Duodenal mucosa (tissue), 2 donors: Measurements from ENCODE around the gene ZDHHC21.

Experiments
- H3K27ac ChIP-seq: one replicate; pipeline ENCODE4 v1.7.0; 2013; ENCODE audit warnings: low read depth, low read length
- H3K27me3 ChIP-seq, 2 donors: one replicate each; pipeline ENCODE4 v1.7.0; 2013; ENCODE audit warnings: low read length in 2 of 2, control low read depth in 1 of 2; ENCODE audit not compliant: insufficient read depth in 2 of 2, control insufficient read depth in 1 of 2
- H3K36me3 ChIP-seq, 2 donors: one replicate each; pipeline ENCODE4 v1.7.0; 2013; ENCODE audit warnings: low read length in 2 of 2, control low read depth in 1 of 2; ENCODE audit not compliant: insufficient read depth in 2 of 2, control insufficient read depth in 1 of 2
- H3K4me1 ChIP-seq, 2 donors: one replicate each; pipeline ENCODE4 v1.7.0; 2013; ENCODE audit warnings: low read length in 2 of 2, control low read depth in 1 of 2; ENCODE audit not compliant: insufficient read depth in 2 of 2, control insufficient read depth in 1 of 2
- H3K4me3 ChIP-seq, 2 donors: one replicate each; pipeline ENCODE4 v1.7.0; 2013; ENCODE audit warnings: low read length in 2 of 2, low read depth in 1 of 2
- H3K9ac ChIP-seq, 2 donors: one replicate each; pipeline ENCODE4 v1.7.0; 2013; ENCODE audit warnings: low read length in 2 of 2, low read depth in 1 of 2
- H3K9me3 ChIP-seq, 2 donors: one replicate each; pipeline ENCODE4 v1.7.0; 2013; ENCODE audit warnings: low read length in 2 of 2, control low read depth in 1 of 2; ENCODE audit not compliant: control insufficient read depth in 1 of 2

ZDHHC21 gene

DNA sequence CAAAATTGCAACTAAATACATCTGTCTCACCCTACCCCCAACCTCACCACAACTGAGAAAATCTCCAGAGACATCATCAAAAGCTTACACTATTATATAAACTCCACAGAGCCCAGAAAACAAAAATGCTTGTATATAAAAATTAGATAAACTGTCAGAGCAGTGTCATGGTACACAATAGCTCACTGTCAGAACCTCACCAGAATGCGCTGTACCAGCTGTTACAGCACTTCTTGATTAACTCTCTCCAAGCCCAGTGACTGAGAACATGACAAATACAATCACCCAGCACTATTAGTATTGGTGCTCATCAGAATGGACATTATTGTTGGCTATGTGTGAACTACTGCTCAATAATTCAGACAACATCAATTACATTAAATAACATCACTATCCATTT, 65.7 kb downstream of the ZDHHC21 start:
- H3K9me3 ChIP-seq = no peaks in the 10 kb centered on the region

DNA sequence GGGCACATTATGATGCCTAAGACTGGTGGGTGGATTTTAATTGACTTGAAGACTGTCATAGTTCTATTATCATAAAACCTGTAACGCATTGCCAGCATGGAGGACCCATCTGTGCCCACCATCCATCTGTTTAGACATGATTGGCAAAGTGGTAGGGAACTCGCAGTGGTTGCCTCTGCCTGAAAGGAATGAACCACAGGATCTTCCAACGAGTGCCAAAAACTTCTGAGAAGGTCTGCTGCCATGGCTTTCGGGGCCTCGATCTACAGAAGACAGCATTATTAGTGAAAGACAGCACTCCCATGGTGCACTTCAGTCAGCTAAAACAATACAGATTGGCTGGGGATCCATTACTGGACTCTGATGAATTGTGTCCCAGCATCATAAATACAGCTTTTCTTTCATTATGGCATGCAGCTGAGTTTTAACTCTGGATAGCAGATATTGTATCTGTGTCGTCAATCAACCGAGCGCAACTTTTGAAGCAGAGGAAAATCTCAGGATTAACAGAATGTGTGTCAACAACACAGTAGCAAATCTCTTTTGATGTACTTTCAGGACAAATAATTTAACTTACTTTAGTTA, 74.3 kb downstream of the ZDHHC21 start:
- H3K27ac ChIP-seq = no peak overlapping the region
- H3K9ac ChIP-seq = no peak overlapping the region

More for the DNA sequence above, 65.7 kb downstream of the ZDHHC21 start:
- Histone ChIP-seq H3K9ac (no peak overlapping the region), H3K4me1 (no peaks in the 10 kb centered on the region), H3K27ac (no peak overlapping the region), H3K27me3 (no peaks in the 10 kb centered on the region), H3K4me3 (no peak overlapping the region), H3K36me3 (peaks cover 7 to 15% of the 10 kb centered on the region in 2 donors)

DNA sequence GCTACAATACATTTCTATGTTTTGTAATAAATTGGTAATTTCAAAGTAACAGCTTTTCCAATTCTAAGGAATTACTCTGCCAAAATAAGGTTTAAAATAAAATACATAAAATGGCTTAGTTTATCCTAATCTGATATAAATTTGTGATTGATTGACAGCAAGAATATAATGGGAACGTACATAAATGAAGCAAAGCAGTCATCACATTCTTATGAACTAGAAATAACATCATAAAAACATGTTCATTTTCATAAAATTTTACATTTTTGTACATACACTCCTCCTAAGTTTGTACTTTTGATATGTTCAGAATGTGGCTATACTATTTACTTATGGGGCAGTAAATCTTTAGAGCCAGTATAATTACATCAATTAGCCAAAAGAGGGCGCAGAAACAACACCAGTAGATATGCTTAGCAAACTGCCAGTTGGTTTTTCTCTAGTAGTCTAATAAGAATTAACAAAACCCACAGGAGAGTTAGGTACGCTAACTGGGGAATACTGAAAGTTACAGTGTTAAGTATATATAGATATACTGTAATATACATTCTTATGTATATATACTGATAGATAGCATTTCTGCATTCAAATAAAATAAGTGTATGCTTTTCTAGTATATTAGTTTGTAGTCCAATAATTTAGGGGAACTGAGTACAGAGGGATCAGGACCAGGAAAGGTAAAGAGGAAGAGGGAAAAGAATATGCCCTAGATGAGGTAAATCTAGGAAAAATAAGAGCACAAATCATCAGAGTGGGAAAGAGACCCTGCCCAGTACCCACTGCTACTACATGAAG, 76.8 kb downstream of the ZDHHC21 start:
- Histone ChIP-seq H3K9me3 (no peaks in the 10 kb centered on the region), H3K27me3 (no peaks in the 10 kb centered on the region), H3K9ac (no peak overlapping the region), H3K4me1 (peaks cover 0 to 4% of the 10 kb centered on the region in 2 donors), H3K4me3 (no peak overlapping the region), H3K36me3 (peaks cover 6 to 8% of the 10 kb centered on the region in 2 donors), H3K27ac (no peak overlapping the region)

More for the DNA sequence above, 74.3 kb downstream of the ZDHHC21 start:
- H3K36me3 ChIP-seq = peaks cover 6 to 8% of the 10 kb centered on the region in 2 donors
- H3K9me3 ChIP-seq = no peaks in the 10 kb centered on the region
- peaks cover 0 to 4% of the 10 kb centered on the region in 2 donors for H3K4me1 ChIP-seq
- no peaks in the 10 kb centered on the region for H3K27me3 ChIP-seq
- no peak overlapping the region for H3K4me3 ChIP-seq

DNA sequence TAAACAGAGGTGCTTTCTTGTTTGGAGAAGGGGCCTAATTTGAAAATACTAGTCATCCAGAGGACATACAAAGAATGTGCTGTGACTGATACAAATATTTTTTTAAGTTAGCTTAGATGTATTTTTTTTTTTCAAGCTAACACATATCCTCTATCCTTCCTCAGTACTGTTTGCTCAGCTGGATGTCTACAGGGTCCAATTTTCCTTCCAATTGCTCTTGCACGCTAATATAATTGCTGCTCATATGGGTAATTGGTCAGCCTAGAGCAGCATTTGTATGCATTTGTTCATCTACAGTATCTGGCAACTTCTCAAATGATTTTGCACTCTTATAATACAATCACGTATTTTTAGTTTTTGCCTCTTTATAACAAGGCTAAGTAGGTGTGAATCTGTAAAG, 84.7 kb downstream of the ZDHHC21 start:
- H3K9ac ChIP-seq = no peak overlapping the region
- no peaks in the 10 kb centered on the region for H3K36me3 ChIP-seq
- H3K27ac ChIP-seq = no peak overlapping the region
- no peaks in the 10 kb centered on the region for H3K4me1 ChIP-seq
- H3K9me3 ChIP-seq = no peaks in the 10 kb centered on the region
- H3K27me3 ChIP-seq = no peaks in the 10 kb centered on the region
- H3K4me3 ChIP-seq = no peak overlapping the region

DNA sequence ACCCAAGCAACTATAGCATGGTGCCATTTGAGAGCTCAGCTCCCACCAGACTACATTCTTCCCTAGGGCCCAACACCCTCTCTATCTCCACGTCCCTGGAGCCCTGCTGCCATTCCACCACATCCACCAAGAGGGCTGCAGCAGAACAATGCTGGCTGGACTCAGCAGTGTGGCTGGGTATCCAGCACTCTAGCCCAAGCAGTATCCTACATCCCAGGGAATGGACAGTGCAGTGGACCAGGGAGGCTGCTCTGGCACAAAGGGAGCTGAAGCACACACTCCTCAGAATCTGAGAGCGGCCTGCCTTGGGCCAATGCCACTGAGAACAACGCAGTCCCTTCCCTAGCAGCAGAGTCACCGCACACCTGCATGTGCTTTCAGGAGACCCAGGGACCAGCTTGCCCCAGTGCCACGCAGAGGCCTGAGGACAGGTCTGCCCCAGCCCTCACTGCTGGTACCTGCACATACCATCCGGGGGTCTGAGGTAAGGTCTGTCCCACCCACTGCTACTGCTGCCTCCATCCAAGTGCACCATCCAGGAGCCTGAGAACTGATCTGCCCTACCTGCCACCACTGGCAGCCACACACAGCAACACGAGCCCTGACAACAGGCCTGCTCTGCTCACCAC, 95.9 kb downstream of the ZDHHC21 start:
- Histone ChIP-seq H3K9me3 (peaks cover 0 to 5% of the 10 kb centered on the region in 2 donors), H3K27ac (no peak overlapping the region), H3K27me3 (no peaks in the 10 kb centered on the region), H3K4me1 (no peaks in the 10 kb centered on the region), H3K9ac (no peak overlapping the region), H3K4me3 (no peak overlapping the region), H3K36me3 (peaks cover 8 to 14% of the 10 kb centered on the region in 2 donors)

DNA sequence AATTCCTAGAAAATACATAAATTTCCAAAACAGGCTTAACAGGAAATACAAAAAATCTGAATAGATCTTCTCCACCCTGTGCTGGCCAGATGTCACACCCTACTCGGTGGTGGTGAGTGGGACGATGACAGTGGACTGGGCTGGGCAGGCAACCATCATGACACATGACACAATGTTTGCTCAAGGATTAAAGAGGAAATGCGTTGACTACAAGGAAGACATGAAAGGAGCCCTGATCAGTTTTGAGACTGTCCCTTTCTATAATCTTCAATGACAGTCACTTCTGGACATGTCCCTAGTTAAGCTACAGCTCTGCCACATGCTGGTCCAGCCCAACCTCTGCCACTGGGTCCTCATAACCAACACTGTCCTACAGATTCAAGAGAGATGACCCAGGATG, 99.8 kb downstream of the ZDHHC21 start:
- Histone ChIP-seq H3K27ac (no peak overlapping the region), H3K4me1 (no peaks in the 10 kb centered on the region), H3K27me3 (no peaks in the 10 kb centered on the region), H3K4me3 (no peak overlapping the region), H3K9me3 (peaks cover 0 to 5% of the 10 kb centered on the region in 2 donors), H3K36me3 (peaks cover 8 to 14% of the 10 kb centered on the region in 2 donors), H3K9ac (no peak overlapping the region)

DNA sequence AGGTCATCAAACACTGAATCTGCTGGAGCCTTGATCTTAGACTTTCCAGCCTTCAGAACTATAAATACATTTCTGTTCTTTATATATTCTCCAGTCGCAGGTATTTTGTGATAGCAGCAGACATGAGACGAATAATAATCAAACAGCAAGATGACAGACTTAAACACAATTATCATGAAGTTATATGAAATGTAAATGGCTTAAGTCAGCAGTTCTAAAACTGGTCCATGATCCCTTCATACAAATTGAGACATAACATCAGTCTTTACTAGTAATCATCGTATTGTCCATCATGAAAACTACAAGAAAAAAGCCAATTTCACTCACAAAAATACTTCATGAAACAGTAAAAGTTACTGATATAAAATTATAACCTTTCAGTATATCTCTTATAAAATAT, 101.8 kb downstream of the ZDHHC21 start:
- Histone ChIP-seq H3K27ac (no peak overlapping the region), H3K36me3 (peaks cover 7 to 8% of the 10 kb centered on the region in 2 donors), H3K4me1 (no peaks in the 10 kb centered on the region), H3K27me3 (no peaks in the 10 kb centered on the region), H3K9ac (no peak overlapping the region), H3K4me3 (no peak overlapping the region), H3K9me3 (peaks cover 0 to 2% of the 10 kb centered on the region in 2 donors)

DNA sequence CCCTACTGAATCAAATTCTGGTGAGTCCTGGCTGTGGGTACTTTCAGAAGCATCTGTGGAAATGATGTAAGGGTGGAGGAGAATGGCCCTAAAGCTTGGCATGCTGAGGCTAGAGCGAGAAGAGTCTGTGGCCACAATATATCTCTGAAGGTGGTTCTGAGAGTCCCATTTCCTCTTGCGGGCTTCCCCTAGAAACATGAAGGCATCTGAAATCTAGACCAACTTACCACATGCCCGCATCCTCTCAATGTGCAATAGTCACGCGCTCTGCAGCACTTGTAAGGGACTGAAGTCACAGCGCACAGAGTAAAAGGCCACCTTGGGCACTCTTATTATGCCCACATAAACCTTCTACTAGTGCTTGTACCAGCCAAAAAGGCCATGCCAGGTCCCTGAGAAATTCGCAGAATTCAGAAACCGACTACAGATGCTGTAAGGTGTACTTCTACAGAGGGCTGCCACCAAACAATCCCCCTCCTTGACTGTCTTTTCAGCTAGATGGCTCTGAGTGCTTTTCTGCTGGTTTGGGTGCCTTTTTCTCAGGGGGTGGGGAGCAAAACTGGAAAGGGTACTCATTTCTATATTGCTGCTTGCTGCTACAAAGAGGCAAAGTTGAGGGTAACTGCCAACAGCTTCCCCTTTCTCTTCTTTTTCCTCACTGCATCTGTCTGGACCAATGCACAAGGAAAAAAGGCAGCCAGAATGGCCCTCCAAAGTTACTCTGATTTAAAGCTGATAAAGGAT, 107.3 kb downstream of the ZDHHC21 start:
- Histone ChIP-seq H3K4me1 (no peaks in the 10 kb centered on the region), H3K36me3 (no peaks in the 10 kb centered on the region), H3K9me3 (peaks cover 0 to 5% of the 10 kb centered on the region in 2 donors), H3K9ac (no peak overlapping the region), H3K27ac (no peak overlapping the region), H3K4me3 (no peak overlapping the region), H3K27me3 (no peaks in the 10 kb centered on the region)

DNA sequence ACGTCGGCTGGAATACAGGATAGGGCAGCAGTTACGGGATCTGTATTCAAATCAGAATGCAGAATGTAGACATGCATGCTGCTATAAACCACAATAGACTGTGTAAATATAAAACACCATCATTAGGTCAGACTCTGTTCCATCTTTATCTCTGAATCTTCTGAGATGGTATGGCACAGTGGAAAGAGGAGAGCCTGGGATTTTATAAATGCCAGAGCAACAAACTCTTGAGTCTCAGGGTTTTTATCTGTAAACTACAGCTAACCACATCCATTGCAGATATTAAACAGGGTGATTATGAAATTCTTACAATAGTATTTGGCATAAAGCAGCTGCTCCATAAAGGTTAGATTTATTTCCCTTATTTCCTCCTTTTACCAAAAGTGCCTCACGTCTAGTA, 108.7 kb downstream of the ZDHHC21 start:
- no peaks in the 10 kb centered on the region for H3K27me3 ChIP-seq
- H3K36me3 ChIP-seq = no peaks in the 10 kb centered on the region
- no peak overlapping the region for H3K9ac ChIP-seq
- no peak overlapping the region for H3K27ac ChIP-seq
- H3K4me3 ChIP-seq = no peak overlapping the region
- H3K4me1 ChIP-seq = no peaks in the 10 kb centered on the region
- H3K9me3 ChIP-seq = peaks cover 0 to 5% of the 10 kb centered on the region in 2 donors

DNA sequence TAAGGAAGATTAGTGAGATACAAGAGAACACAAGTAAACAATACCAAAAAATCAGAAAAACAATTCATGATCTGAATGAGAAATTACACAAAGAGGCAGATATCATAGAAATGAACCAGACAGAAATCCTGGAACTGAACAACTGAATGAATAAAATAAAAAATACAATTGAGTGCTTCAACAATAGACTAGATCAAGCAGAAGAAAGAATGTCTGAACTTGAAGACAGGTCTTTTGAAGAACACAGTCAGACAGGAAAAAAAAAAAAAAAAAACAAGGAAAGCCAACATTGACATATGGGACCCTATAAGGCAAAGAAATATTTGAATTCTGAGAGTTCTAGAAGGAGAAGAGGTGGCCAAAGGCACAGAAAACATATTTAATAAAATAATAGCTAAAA, 115.2 kb downstream of the ZDHHC21 start:
- Histone ChIP-seq H3K27me3 (no peaks in the 10 kb centered on the region), H3K4me3 (no peak overlapping the region), H3K9me3 (peaks cover 5 to 8% of the 10 kb centered on the region in 2 donors), H3K9ac (no peak overlapping the region), H3K36me3 (no peaks in the 10 kb centered on the region), H3K27ac (no peak overlapping the region), H3K4me1 (no peaks in the 10 kb centered on the region)
